ENCODE data around the gene TMEM132C. TPM values are rescaled to one million over a fixed set of nuclear protein-coding genes. Genes with fewer than 3 reads are reported as not detected.

Gene TMEM132C
- polyA plus RNA-seq, 1 of the 3 experiments (the other 2 are of a cell fraction) = not detected

GRCh38 chr12:128418944-128419343 is 152.0 kb downstream of the TMEM132C start:
- no peaks in the 10 kb centered on the region for H3K79me2 ChIP-seq (ENCODE audit: insufficient read depth)
- CTCF ChIA-PET = no interaction called here
- DNase-seq = no peak
- no peaks in the 10 kb centered on the region for H3K4me1 ChIP-seq (ENCODE audit: control insufficient read depth in 1 of 2, insufficient read depth in 2 of 2, low read depth in 1 of 2, low read length in 1 of 2)
- no peak overlapping the region for H2AFZ ChIP-seq (ENCODE audit: low read depth)
- no peaks in the 10 kb centered on the region for H3K9me2 ChIP-seq
- POLR2A ChIA-PET = no interaction called here
- no peak overlapping the region for H3K4me3 ChIP-seq (ENCODE audit: low read depth in 2 of 2, low read length in 1 of 2)
- no peak overlapping the region for H3K4me2 ChIP-seq
- no peaks in the 10 kb centered on the region for H3K9me3 ChIP-seq
- no peaks in the 10 kb centered on the region for H4K20me1 ChIP-seq (ENCODE audit: insufficient read depth)
- WGBS (ENCODE audit: low lambda C conversion rate) = 21% methylated on average over 5 of the region's 5 CpGs
- no peaks in the 10 kb centered on the region for H3K27me3 ChIP-seq (ENCODE audit: insufficient read depth)
- no peaks in the 10 kb centered on the region for H3K36me3 ChIP-seq (replicated peaks in 1 of 2; ENCODE audit: control insufficient read depth in 1 of 2, insufficient read depth in 2 of 2, low read length in 1 of 2)
- no peak overlapping the region for H3K9ac ChIP-seq
- no peak for TF ChIP-seq SMC3 (IDR thresholded peaks at IDR 0.05; ENCODE audit: low read depth, low read length)
- no peak for TF ChIP-seq PBX3 (IDR thresholded peaks at IDR 0.05)
- no peak for TF ChIP-seq TAF1 (IDR thresholded peaks at IDR 0.05; ENCODE audit: borderline replicate concordance, low read depth, low read length)
- no peak for TF ChIP-seq CTCF (IDR thresholded peaks at IDR 0.05)
- TF ChIP-seq GABPA (IDR thresholded peaks at IDR 0.05; ENCODE audit: low read depth) = no peak
- no peak for TF ChIP-seq FOXM1 (IDR thresholded peaks at IDR 0.05; ENCODE audit: low read depth)
- no peak for TF ChIP-seq GATA2 (CRISPR knock-in tag; IDR thresholded peaks at IDR 0.05)
- TF ChIP-seq RCOR1 (IDR thresholded peaks at IDR 0.05; ENCODE audit: low read length) = no peak
- TF ChIP-seq EP300 (IDR thresholded peaks at IDR 0.05; ENCODE audit: borderline replicate concordance in 1 of 2, low read depth in 1 of 2, low read length in 1 of 2) = no peak
- TF ChIP-seq TEAD4 (IDR thresholded peaks at IDR 0.05; ENCODE audit: borderline replicate concordance, insufficient read depth) = no peak
- no peak for TF ChIP-seq USF2 (IDR thresholded peaks at IDR 0.05; ENCODE audit: borderline replicate concordance, low read depth, low read length)
- TF ChIP-seq SIN3A (IDR thresholded peaks at IDR 0.05; ENCODE audit: borderline replicate concordance, low read depth, low read length) = no peak
- TF ChIP-seq MXI1 (IDR thresholded peaks at IDR 0.05; ENCODE audit: low read depth, low read length) = no peak
- TF ChIP-seq YY1 (IDR thresholded peaks at IDR 0.05; ENCODE audit: low read depth) = no peak
- TF ChIP-seq NFIC (IDR thresholded peaks at IDR 0.05; ENCODE audit: borderline replicate concordance) = no peak
- H3K27ac ChIP-seq (ENCODE audit: low read depth in 2 of 2, low read length in 1 of 2) = no peak overlapping the region
- no peaks in the 10 kb centered on the region for H3F3A ChIP-seq (replicated peaks; ENCODE audit: insufficient read depth)

- ChIA-PET CTCF (no interaction called here), POLR2A (no interaction called here)
- Histone ChIP-seq H3K4me2 (no peak overlapping the region), H2AFZ (ENCODE audit: low read depth) (no peak overlapping the region), H3K27me3 (ENCODE audit: insufficient read depth) (no peaks in the 10 kb centered on the region), H3F3A (replicated peaks; ENCODE audit: insufficient read depth) (no peaks in the 10 kb centered on the region), H3K27ac (ENCODE audit: low read depth in 2 of 2, low read length in 1 of 2) (no peak overlapping the region), H3K4me3 (ENCODE audit: low read depth in 2 of 2, low read length in 1 of 2) (no peak overlapping the region), H4K20me1 (ENCODE audit: insufficient read depth) (no peaks in the 10 kb centered on the region), H3K4me1 (ENCODE audit: control insufficient read depth in 1 of 2, insufficient read depth in 2 of 2, low read depth in 1 of 2, low read length in 1 of 2) (peaks cover 0 to 3% of the 10 kb centered on the region in 2 experiments; a peak in 1 of 4 replicates), H3K9ac (no peak overlapping the region), H3K9me3 (no peaks in the 10 kb centered on the region), H3K36me3 (replicated peaks in 1 of 2; ENCODE audit: control insufficient read depth in 1 of 2, insufficient read depth in 2 of 2, low read length in 1 of 2) (no peaks in the 10 kb centered on the region), H3K79me2 (ENCODE audit: insufficient read depth) (no peaks in the 10 kb centered on the region), H3K9me2 (no peaks in the 10 kb centered on the region)
- WGBS (ENCODE audit: low lambda C conversion rate) = 7% methylated on average over 2 of the region's 2 CpGs
- no peak for TF ChIP-seq REST (IDR thresholded peaks at IDR 0.05; ENCODE audit: low read depth, low read length)
- no peak for TF ChIP-seq PBX3 (IDR thresholded peaks at IDR 0.05)
- TF ChIP-seq NFIC (IDR thresholded peaks at IDR 0.05; ENCODE audit: borderline replicate concordance) = no peak
- DNase-seq = no peak
Measured at GRCh38 chr12:128420163-128420562, 153.2 kb downstream of the TMEM132C start.

All from SK-N-SH (cell line).